Hepatocyte (in vitro differentiated cells): Measurements from ENCODE around the gene KCTD13. TPM values are rescaled to one million over a fixed set of nuclear protein-coding genes. Genes with fewer than 3 reads are reported as not detected.
A peak's percentile ranks its signal among the peaks of the same experiment; 100 is the strongest.

Experiments
- DNase-seq: peaks from one replicate; pipeline ENCODE4 v3.0.0-alpha.2; 2016; ENCODE audit warnings: low spot score
- H2AFZ ChIP-seq: fragments of 200-600 bp; sonication (generic); 2 replicates; pipeline ENCODE4 v1.6.0; 2016; ENCODE audit warnings: antibody characterized with exemption, mild to moderate bottlenecking
- H3K27ac ChIP-seq: fragments of 200-600 bp; sonication (generic); 2 replicates; pipeline ENCODE4 v1.5.1; 2016; ENCODE audit warnings: mild to moderate bottlenecking
- H3K27me3 ChIP-seq: fragments of 200-600 bp; sonication (generic); 2 replicates; pipeline ENCODE4 v1.6.1; 2016
- H3K36me3 ChIP-seq: fragments of 200-600 bp; sonication (generic); replicated peaks from 2 replicates; pipeline ENCODE4 v1.5.1; 2016; ENCODE audit warnings: low read depth; ENCODE audit not compliant: insufficient read depth
- H3K4me1 ChIP-seq: fragments of 200-600 bp; sonication (generic); 2 replicates; pipeline ENCODE4 v1.5.1; 2016; ENCODE audit warnings: mild to moderate bottlenecking, moderate library complexity; ENCODE audit not compliant: insufficient read depth
- H3K4me2 ChIP-seq: fragments of 200-600 bp; sonication (generic); 2 replicates; pipeline ENCODE4 v1.6.0; 2016
- H3K4me3 ChIP-seq: fragments of 200-600 bp; sonication (generic); 2 replicates; pipeline ENCODE4 v1.5.1; 2016; ENCODE audit warnings: mild to moderate bottlenecking
- H3K79me2 ChIP-seq: fragments of 200-600 bp; sonication (generic); 2 replicates; pipeline ENCODE4 v1.6.0; 2017; ENCODE audit warnings: mild to moderate bottlenecking
- H3K9me2 ChIP-seq: fragments of 200-600 bp; sonication (generic); replicated peaks from 2 replicates; pipeline ENCODE4 v1.6.0; 2017; ENCODE audit warnings: mild to moderate bottlenecking; ENCODE audit not compliant: insufficient read depth
- H3K9me3 ChIP-seq: fragments of 200-600 bp; sonication (generic); 2 replicates; pipeline ENCODE4 v1.5.1; 2016; ENCODE audit warnings: low read depth, mild to moderate bottlenecking
- H4K20me1 ChIP-seq: fragments of 200-600 bp; sonication (generic); 2 replicates; pipeline ENCODE4 v1.6.0; 2016; ENCODE audit warnings: mild to moderate bottlenecking; ENCODE audit not compliant: insufficient read depth, poor library complexity, severe bottlenecking
- CTCF ChIP-seq: fragments of 200-600 bp; sonication (generic); IDR thresholded peaks from 2 replicates; pipeline ENCODE4 v1.5.1; 2016; ENCODE audit warnings: antibody characterized with exemption, mild to moderate bottlenecking; ENCODE audit not compliant: poor library complexity
- EZH2 ChIP-seq: fragments of 200-600 bp; sonication (generic); IDR thresholded peaks from 2 replicates; pipeline ENCODE4 v1.6.1; 2016; ENCODE audit warnings: antibody characterized with exemption, mild to moderate bottlenecking, borderline replicate concordance
- EZH2phosphoT487 ChIP-seq: fragments of 200-600 bp; sonication (generic); IDR thresholded peaks from one replicate; pipeline ENCODE4 v1.6.1; 2018; ENCODE audit warnings: antibody characterized with exemption, mild to moderate bottlenecking, low read depth, moderate library complexity; ENCODE audit not compliant: unreplicated experiment, severe bottlenecking
- WGBS: methylation state at CpG from one replicate; pipeline ENCODE4 v1.1.6; 2016; ENCODE audit warnings: low lambda C conversion rate; ENCODE audit errors: missing lambda C conversion rate; 5-methylcytosine and 5-hydroxymethylcytosine counted together
- polyA plus RNA-seq: library from polyadenylated mRNA; unstranded; fragments of >200 nt; fragmentation: Nextera tagmentation; extraction: Ambion mirVana; gene quantifications from 2 replicates; pipeline ENCODE4 v1.2.1, GENCODE V29; 2016
- total RNA-seq: library from RNA; depleted of rRNA; stranded (reverse); fragments of >200 nt; gene quantifications from 2 replicates; pipeline ENCODE4 v1.2.3, GENCODE V29; 2014

KCTD13 gene
- total and polyA plus RNA-seq, 2 experiments from 2014 or later: 14.3 to 18.8 TPM

- Histone ChIP-seq H3K4me3 (no peak overlapping the region), H3K4me2 (no peak overlapping the region), H3K79me2 (peaks cover 2% of the 10 kb centered on the region), H3K4me1 (no peaks in the 10 kb centered on the region), H3K27ac (no peak overlapping the region), H3K27me3 (no peaks in the 10 kb centered on the region), H4K20me1 (no peaks in the 10 kb centered on the region), H2AFZ (no peak overlapping the region), H3K9me3 (no peaks in the 10 kb centered on the region), H3K9me2 (no peaks in the 10 kb centered on the region), H3K36me3 (no peaks in the 10 kb centered on the region)
- WGBS: 93% methylated on average over 4 of the region's 4 CpGs
- TF ChIP-seq EZH2phosphoT487 (no peak), CTCF (no peak), EZH2 (no peak)
- no peak for DNase-seq
Observed at GRCh38 chr16:29968205-29968604, 42.2 kb upstream of the KCTD13 start.

- Histone ChIP-seq H3K36me3 (no peaks in the 10 kb centered on the region), H3K79me2 (peaks cover 5% of the 10 kb centered on the region), H3K4me1 (peaks cover 5% of the 10 kb centered on the region), H3K4me3 (peak overlapping the region; percentile 54), H3K27me3 (no peaks in the 10 kb centered on the region), H4K20me1 (no peaks in the 10 kb centered on the region), H3K27ac (peak overlapping the region; percentile 94), H3K9me2 (no peaks in the 10 kb centered on the region), H2AFZ (no peak overlapping the region), H3K4me2 (peak overlapping the region; percentile 92), H3K9me3 (no peaks in the 10 kb centered on the region)
- DNase-seq: no peak
- TF ChIP-seq EZH2 (no peak), EZH2phosphoT487 (no peak), CTCF (no peak)
- 95% methylated on average over 14 of the region's 14 CpGs for WGBS
Observed at GRCh38 chr16:29963021-29963743, 37.2 kb upstream of the KCTD13 start.

- peak overlapping the region; percentile 92 for H3K4me2 ChIP-seq
Observed at GRCh38 chr16:29962344-29962994, 36.4 kb upstream of the KCTD13 start.

More at GRCh38 chr16:29962344-29962994, 36.4 kb upstream of the KCTD13 start:
- WGBS: 19% methylated on average over 18 of the region's 18 CpGs
- peaks cover 5% of the 10 kb centered on the region for H3K79me2 ChIP-seq
- H3K36me3 ChIP-seq: no peaks in the 10 kb centered on the region
- TF ChIP-seq EZH2 (no peak), EZH2phosphoT487 (no peak), CTCF (no peak)
- H3K27ac ChIP-seq: peak overlapping the region; percentile 94
- no peaks in the 10 kb centered on the region for H4K20me1 ChIP-seq
- peak overlapping the region; percentile 84 for H2AFZ ChIP-seq
- H3K27me3 ChIP-seq: no peaks in the 10 kb centered on the region
- H3K9me3 ChIP-seq: no peaks in the 10 kb centered on the region
- peak; percentile 51 for DNase-seq
- H3K9me2 ChIP-seq: no peaks in the 10 kb centered on the region
- peak overlapping the region; percentile 54 for H3K4me3 ChIP-seq
- H3K4me1 ChIP-seq: peaks cover 5% of the 10 kb centered on the region
